Activated CD4-positive, alpha-beta memory T cell treated with anti-CD3 and anti-CD28 coated beads, Interleukin-2, amount 10 ng/mL, durations not matched to agents 7 days and 5 days (primary cell): ENCODE measurements around the gene ENDOU. TPM values are rescaled to one million over a fixed set of nuclear protein-coding genes. Genes with fewer than 3 reads are reported as not detected.
A peak's percentile ranks its signal among the peaks of the same experiment; 100 is the strongest.

ENCODE experiments used
- CTCF ChIA-PET: fragments of 350-600 bp; sonication (Branson Sonifier 250); formaldehyde crosslinking; loops from one replicate; lab custom pipeline; 2021; ENCODE audit warnings: antibody characterized with exemption, inconsistent platforms; lab: Charles Lee
- POLR2A ChIA-PET: fragments of 350-600 bp; sonication (Branson Sonifier 250); formaldehyde crosslinking; loops from one replicate; lab custom pipeline; 2021; ENCODE audit warnings: antibody characterized with exemption; lab: Charles Lee
- DNase-seq: peaks from one replicate; pipeline ENCODE4 v3.0.0-alpha.2; 2020
- H3K27ac Mint-ChIP-seq: one replicate; pipeline ENCODE4 v1.8.0; 2021; ENCODE audit warnings: mild to moderate bottlenecking, mixed read lengths
- H3K27me3 Mint-ChIP-seq: one replicate; pipeline ENCODE4 v1.8.0; 2021; ENCODE audit warnings: mixed read lengths
- H3K36me3 Mint-ChIP-seq: one replicate; pipeline ENCODE4 v1.8.0; 2021; ENCODE audit warnings: low read depth, mixed read lengths
- H3K4me1 Mint-ChIP-seq: one replicate; pipeline ENCODE4 v1.8.0; 2021; ENCODE audit warnings: mixed read lengths
- H3K4me3 Mint-ChIP-seq: one replicate; pipeline ENCODE4 v1.8.0; 2021; ENCODE audit warnings: mild to moderate bottlenecking, mixed read lengths
- H3K9me3 Mint-ChIP-seq: one replicate; pipeline ENCODE4 v1.8.0; 2021; ENCODE audit warnings: mixed read lengths
- total RNA-seq, 2 experiments: library from RNA; stranded (reverse); gene quantifications; one replicate each; pipeline ENCODE4 v1.2.3, GENCODE V29; 2021

The ENDOU gene
- total RNA-seq, 2 experiments from 2014 or later = not detected

- Mint-ChIP-seq H3K36me3 (no peaks in the 10 kb centered on the region), H3K9me3 (no peaks in the 10 kb centered on the region), H3K4me1 (peaks cover 4% of the 10 kb centered on the region), H3K4me3 (no peak overlapping the region), H3K27ac (no peak overlapping the region), H3K27me3 (peaks cover 13% of the 10 kb centered on the region)
- CTCF ChIA-PET = interaction anchor here (0.8 to 18.5 kb wide), 13 partner anchors 9 to 118 kb away, joined by 3 to 431 read pairs (median 10); partner anchors contain the start of gene RAPGEF3
- POLR2A ChIA-PET = interaction anchor here (1.9 to 2.3 kb wide), 3 partner anchors 7 to 62 kb away, joined by 5 to 7 read pairs (median 6); partner anchors contain the start of gene RPAP3
- no peak for DNase-seq
Observed at GRCh38 chr12:47768323-47768811, 43.1 kb upstream of the ENDOU start.

GRCh38 chr12:47767216-47767724 is 42.0 kb upstream of the ENDOU start:
- peak; percentile 80 for DNase-seq
- Mint-ChIP-seq H3K9me3 (no peaks in the 10 kb centered on the region), H3K27me3 (peaks cover 10% of the 10 kb centered on the region), H3K4me3 (no peak overlapping the region), H3K27ac (no peak overlapping the region), H3K4me1 (peaks cover 3% of the 10 kb centered on the region), H3K36me3 (no peaks in the 10 kb centered on the region)
- ChIA-PET POLR2A (interaction anchor here (0.7 to 2.3 kb wide), 10 partner anchors 7 to 104 kb away, joined by 3 to 9 read pairs (median 4); partner anchors contain the start of gene RPAP3), CTCF (interaction anchor here (0.6 to 18.5 kb wide), 24 partner anchors 10 to 431 kb away, joined by 3 to 431 read pairs (median 4); partner anchors contain the start of genes ENDOU and RAPGEF3)

GRCh38 chr12:47766502-47767215 is 41.4 kb upstream of the ENDOU start:
- no peaks in the 10 kb centered on the region for H3K9me3 Mint-ChIP-seq
- POLR2A ChIA-PET = interaction anchor here (0.9 to 2.3 kb wide), 12 partner anchors 9 to 105 kb away, joined by 3 to 9 read pairs (median 4); partner anchors contain the start of gene RPAP3
- H3K4me3 Mint-ChIP-seq = no peak overlapping the region
- H3K27ac Mint-ChIP-seq = no peak overlapping the region
- CTCF ChIA-PET = interaction anchor here (0.6 to 18.5 kb wide), 24 partner anchors 10 to 432 kb away, joined by 3 to 431 read pairs (median 4); partner anchors contain the start of genes ENDOU and RAPGEF3
- peaks cover 3% of the 10 kb centered on the region for H3K4me1 Mint-ChIP-seq
- H3K27me3 Mint-ChIP-seq = peaks cover 8% of the 10 kb centered on the region
- no peak for DNase-seq
- no peaks in the 10 kb centered on the region for H3K36me3 Mint-ChIP-seq

GRCh38 chr12:47763481-47764346 is 38.4 kb upstream of the ENDOU start:
- DNase-seq = no peak
- H3K36me3 Mint-ChIP-seq = no peaks in the 10 kb centered on the region
- H3K4me3 Mint-ChIP-seq = no peak overlapping the region
- no peaks in the 10 kb centered on the region for H3K9me3 Mint-ChIP-seq
- peaks cover 8% of the 10 kb centered on the region for H3K27me3 Mint-ChIP-seq
- POLR2A ChIA-PET = interaction anchor here (1.0 to 1.1 kb wide), 2 partner anchors 12 to 69 kb away, joined by 3 read pairs; no protein-coding TSS in a partner anchor
- CTCF ChIA-PET = interaction anchor here (0.6 to 12.9 kb wide), 4 partner anchors 13 to 75 kb away, joined by 3 to 188 read pairs (median 6); no protein-coding TSS in a partner anchor
- no peak overlapping the region for H3K27ac Mint-ChIP-seq
- peaks cover 13% of the 10 kb centered on the region for H3K4me1 Mint-ChIP-seq

- POLR2A ChIA-PET = interaction anchor here (1.0 to 1.1 kb wide), 2 partner anchors 13 to 70 kb away, joined by 3 read pairs; no protein-coding TSS in a partner anchor
- Mint-ChIP-seq H3K36me3 (no peaks in the 10 kb centered on the region), H3K4me3 (no peak overlapping the region), H3K4me1 (peaks cover 18% of the 10 kb centered on the region), H3K9me3 (no peaks in the 10 kb centered on the region), H3K27ac (no peak overlapping the region), H3K27me3 (peaks cover 8% of the 10 kb centered on the region)
- DNase-seq = no peak
- CTCF ChIA-PET = interaction anchor here (1.2 to 12.9 kb wide), 3 partner anchors 14 to 20 kb away, joined by 3 to 188 read pairs (median 8); no protein-coding TSS in a partner anchor
Observed at GRCh38 chr12:47762850-47763465, 37.7 kb upstream of the ENDOU start.

GRCh38 chr12:47758834-47759690 is 33.8 kb upstream of the ENDOU start, which contains the start of gene RAPGEF3:
RAPGEF3 (minus strand) TSS chr12:47758880; CDS start chr12:47758556, 324 bp downstream.
- H3K9me3 Mint-ChIP-seq = no peaks in the 10 kb centered on the region
- no peaks in the 10 kb centered on the region for H3K36me3 Mint-ChIP-seq
- CTCF ChIA-PET = interaction anchor here (0.5 to 12.9 kb wide), 9 partner anchors 8 to 424 kb away, joined by 3 to 188 read pairs (median 5); partner anchors contain the start of gene CCDC184
- no peak within 1 kb of the TSS for H3K27ac Mint-ChIP-seq
- POLR2A ChIA-PET = interaction anchor here (0.9 to 2.4 kb wide), 4 partner anchors 8 to 49 kb away, joined by 3 to 8 read pairs (median 4); partner anchors contain the start of gene SLC48A1
- peak within 1 kb of the TSS; percentile 70 for H3K4me3 Mint-ChIP-seq
- DNase-seq = peak; percentile 79
- peaks cover 2% of the 10 kb centered on the region for H3K27me3 Mint-ChIP-seq
- peaks cover 50% of the 10 kb centered on the region for H3K4me1 Mint-ChIP-seq

- Mint-ChIP-seq H3K4me1 (peaks cover 53% of the 10 kb centered on the region), H3K27ac (no peak overlapping the region), H3K27me3 (peaks cover 2% of the 10 kb centered on the region), H3K36me3 (no peaks in the 10 kb centered on the region), H3K4me3 (peak overlapping the region; percentile 33), H3K9me3 (no peaks in the 10 kb centered on the region)
- ChIA-PET POLR2A (interaction anchor here (0.9 to 2.4 kb wide), 5 partner anchors 15 to 75 kb away, joined by 3 to 8 read pairs (median 6); partner anchors contain the start of gene SLC48A1), CTCF (interaction anchor here (0.5 to 12.9 kb wide), 10 partner anchors 8 to 425 kb away, joined by 3 to 188 read pairs (median 3); partner anchors contain the start of gene CCDC184)
- DNase-seq = no peak
Observed at GRCh38 chr12:47758584-47758833, 33.2 kb upstream of the ENDOU start.

- Mint-ChIP-seq H3K27me3 (peaks cover 2% of the 10 kb centered on the region), H3K4me1 (peaks cover 53% of the 10 kb centered on the region), H3K9me3 (no peaks in the 10 kb centered on the region), H3K36me3 (no peaks in the 10 kb centered on the region), H3K4me3 (peak overlapping the region; percentile 33), H3K27ac (no peak overlapping the region)
- no peak for DNase-seq
- ChIA-PET CTCF (interaction anchor here (0.5 to 12.9 kb wide), 12 partner anchors 9 to 425 kb away, joined by 3 to 188 read pairs (median 4); partner anchors contain the start of gene CCDC184), POLR2A (interaction anchor here (0.8 to 2.4 kb wide), 6 partner anchors 8 to 76 kb away, joined by 3 to 8 read pairs (median 6); partner anchors contain the start of gene SLC48A1)
Observed at GRCh38 chr12:47757840-47758583, 32.7 kb upstream of the ENDOU start.

- no peak overlapping the region for H3K4me3 Mint-ChIP-seq
- ChIA-PET CTCF (interaction anchor here (1.0 to 12.9 kb wide), 7 partner anchors 9 to 426 kb away, joined by 3 to 188 read pairs (median 5); partner anchors contain the start of gene CCDC184), POLR2A (interaction anchor here (0.8 to 2.4 kb wide), 6 partner anchors 9 to 76 kb away, joined by 3 to 8 read pairs (median 6); partner anchors contain the start of gene SLC48A1)
- peaks cover 53% of the 10 kb centered on the region for H3K4me1 Mint-ChIP-seq
- no peaks in the 10 kb centered on the region for H3K36me3 Mint-ChIP-seq
- no peaks in the 10 kb centered on the region for H3K9me3 Mint-ChIP-seq
- H3K27ac Mint-ChIP-seq = no peak overlapping the region
- DNase-seq = no peak
- H3K27me3 Mint-ChIP-seq = peaks cover 2% of the 10 kb centered on the region
Observed at GRCh38 chr12:47757364-47757839, 32.1 kb upstream of the ENDOU start.
